ENCODE measurements around the gene TLCD1.

DNA sequence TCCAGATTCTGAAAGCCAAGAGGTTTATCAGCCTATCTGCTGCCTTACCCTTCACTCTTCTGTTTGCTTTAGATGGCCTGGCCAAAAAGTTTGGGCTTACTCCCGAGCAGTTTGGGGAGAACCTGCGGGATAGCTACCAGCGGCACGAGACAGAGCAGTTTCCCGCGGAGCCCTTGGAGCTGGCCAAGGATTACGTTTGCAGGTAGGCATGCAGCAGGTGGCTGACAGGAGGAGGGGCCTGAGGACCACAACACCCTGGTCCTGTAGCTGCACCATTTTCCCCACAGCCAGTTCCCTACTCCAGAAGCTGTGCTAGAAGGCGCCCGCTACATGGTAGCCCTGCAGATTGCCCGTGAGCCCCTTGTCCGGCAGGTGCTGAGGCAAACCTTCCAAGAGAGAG is 43.4 kb downstream of the TLCD1 start:
- TF ChIP-seq POLR2AphosphoS5 (IDR thresholded peaks at IDR 0.05) (no peak), POLR2A (IDR thresholded peaks at IDR 0.05) (no peak)
- TF ChIP-seq, protein P1, sequence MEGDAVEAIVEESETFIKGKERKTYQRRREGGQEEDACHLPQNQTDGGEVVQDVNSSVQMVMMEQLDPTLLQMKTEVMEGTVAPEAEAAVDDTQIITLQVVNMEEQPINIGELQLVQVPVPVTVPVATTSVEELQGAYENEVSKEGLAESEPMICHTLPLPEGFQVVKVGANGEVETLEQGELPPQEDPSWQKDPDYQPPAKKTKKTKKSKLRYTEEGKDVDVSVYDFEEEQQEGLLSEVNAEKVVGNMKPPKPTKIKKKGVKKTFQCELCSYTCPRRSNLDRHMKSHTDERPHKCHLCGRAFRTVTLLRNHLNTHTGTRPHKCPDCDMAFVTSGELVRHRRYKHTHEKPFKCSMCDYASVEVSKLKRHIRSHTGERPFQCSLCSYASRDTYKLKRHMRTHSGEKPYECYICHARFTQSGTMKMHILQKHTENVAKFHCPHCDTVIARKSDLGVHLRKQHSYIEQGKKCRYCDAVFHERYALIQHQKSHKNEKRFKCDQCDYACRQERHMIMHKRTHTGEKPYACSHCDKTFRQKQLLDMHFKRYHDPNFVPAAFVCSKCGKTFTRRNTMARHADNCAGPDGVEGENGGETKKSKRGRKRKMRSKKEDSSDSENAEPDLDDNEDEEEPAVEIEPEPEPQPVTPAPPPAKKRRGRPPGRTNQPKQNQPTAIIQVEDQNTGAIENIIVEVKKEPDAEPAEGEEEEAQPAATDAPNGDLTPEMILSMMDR (IDR thresholded peaks at IDR 0.05): no peak

Measured in suprapubic skin (tissue), 4 donors.